Body of pancreas (tissue), 4 donors: Measurements from ENCODE around the gene RGS14.

Experiments used
- CTCF ChIP-seq, 7 experiments: fragments of 450-650 bp in 4 of 7; fragments of 200-600 bp in 3 of 7; sonication (generic) in 3 of 7; IDR thresholded peaks; one replicate each; pipeline ENCODE4 v1.5.1; 2016 to 2019; ENCODE audit warnings: antibody characterized with exemption in 7 of 7
- POLR2A ChIP-seq, 3 donors: fragments of 450-650 bp; IDR thresholded peaks; one replicate each; pipeline ENCODE4 v1.6.1; 2016; ENCODE audit warnings: antibody characterized with exemption in 3 of 3, mild to moderate bottlenecking in 2 of 3

DNA sequence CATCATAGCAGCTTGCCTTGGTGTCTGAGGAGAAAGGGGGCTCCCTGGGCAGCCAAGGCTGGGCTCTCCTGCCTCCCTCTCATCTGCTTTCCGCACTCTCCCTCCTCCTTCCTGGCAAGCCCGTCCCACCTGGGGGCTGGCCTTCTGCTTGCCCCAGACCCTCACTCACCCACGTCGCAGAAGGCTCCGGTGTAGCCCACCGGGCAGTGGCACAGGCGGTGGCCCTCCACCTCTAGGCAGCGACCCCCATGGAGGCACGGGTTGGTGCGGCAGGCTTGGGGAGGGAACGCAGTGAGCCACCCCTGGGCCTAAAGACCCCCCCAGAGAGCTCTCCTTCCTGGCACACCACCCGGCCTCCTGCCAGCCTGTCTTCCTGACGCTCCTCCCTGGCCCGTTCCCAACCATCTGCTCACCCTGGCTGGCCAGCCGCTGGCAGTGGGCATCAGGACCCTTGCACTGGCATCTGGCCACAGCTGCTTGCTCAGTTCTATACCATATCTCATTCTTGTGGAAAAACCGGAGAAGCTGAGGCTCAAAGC is 47.0 kb downstream of the RGS14 start:
- TF ChIP-seq POLR2A (IDR thresholded peaks at IDR 0.05), result peak in 1 of 3 donors; percentile 20
- TF ChIP-seq CTCF (IDR thresholded peaks at IDR 0.05), result no peak
